GM23248 (cell line): ENCODE results near the gene SIRT1. TPM values are rescaled to one million over a fixed set of nuclear protein-coding genes. Genes with fewer than 3 reads are reported as not detected.
"Not testable (repeated sequence)": the region's sequence is repeated elsewhere in the genome, so short reads cannot be mapped to it uniquely, and the experiment has no call there.

Experiments
- DNase-seq: peaks from one replicate; pipeline ENCODE4 v3.0.0-alpha.2; 2015
- H2AFZ ChIP-seq: fragments of 200-600 bp; sonication (generic); 2 replicates; pipeline ENCODE4 v1.6.1; 2016; ENCODE audit warnings: antibody characterized with exemption
- H3F3A ChIP-seq: fragments of 200-600 bp; sonication (generic); 2 replicates; pipeline ENCODE4 v1.6.1; 2016; ENCODE audit warnings: mild to moderate bottlenecking, antibody characterized with exemption, mixed run types; ENCODE audit not compliant: insufficient read depth
- H3K27ac ChIP-seq: fragments of 200-600 bp; sonication (generic); 2 replicates; pipeline ENCODE4 v1.5.1; 2016; ENCODE audit warnings: mild to moderate bottlenecking
- H3K27me3 ChIP-seq: fragments of 200-600 bp; sonication (generic); replicated peaks from 2 replicates; pipeline ENCODE4 v1.6.1; 2016; ENCODE audit warnings: mild to moderate bottlenecking; ENCODE audit not compliant: insufficient read depth
- H3K36me3 ChIP-seq: fragments of 200-600 bp; sonication (generic); 2 replicates; pipeline ENCODE4 v1.6.1; 2016; ENCODE audit warnings: low read depth, mild to moderate bottlenecking
- H3K4me1 ChIP-seq: fragments of 200-600 bp; sonication (generic); 2 replicates; pipeline ENCODE4 v1.6.1; 2016; ENCODE audit warnings: mild to moderate bottlenecking; ENCODE audit not compliant: insufficient read depth
- H3K4me2 ChIP-seq: fragments of 200-600 bp; sonication (generic); one replicate; pipeline ENCODE4 v1.6.1; 2016; ENCODE audit warnings: mild to moderate bottlenecking; ENCODE audit not compliant: unreplicated experiment
- H3K4me3 ChIP-seq: fragments of 200-600 bp; sonication (generic); 2 replicates; pipeline ENCODE4 v1.5.1; 2016; ENCODE audit warnings: mild to moderate bottlenecking
- H3K79me2 ChIP-seq: fragments of 200-600 bp; sonication (generic); 2 replicates; pipeline ENCODE4 v1.6.1; 2016; ENCODE audit warnings: mild to moderate bottlenecking; ENCODE audit not compliant: insufficient read depth
- H3K9ac ChIP-seq: fragments of 200-600 bp; sonication (generic); 2 replicates; pipeline ENCODE4 v1.6.1; 2016; ENCODE audit warnings: mild to moderate bottlenecking
- H3K9me2 ChIP-seq: fragments of 200-600 bp; sonication (generic); 2 replicates; pipeline ENCODE4 v1.6.1; 2016; ENCODE audit warnings: mixed run types, mild to moderate bottlenecking, moderate library complexity; ENCODE audit not compliant: insufficient read depth
- H3K9me3 ChIP-seq: fragments of 200-600 bp; sonication (generic); one replicate; pipeline ENCODE4 v1.6.1; 2017; ENCODE audit warnings: low read depth
- H4K20me1 ChIP-seq: fragments of 200-600 bp; sonication (generic); 2 replicates; pipeline ENCODE4 v1.6.0; 2016; ENCODE audit not compliant: insufficient read depth
- EZH2 ChIP-seq: fragments of 200-600 bp; sonication (generic); IDR thresholded peaks from 2 replicates; pipeline ENCODE4 v1.6.1; 2018; ENCODE audit warnings: antibody characterized with exemption, mild to moderate bottlenecking; ENCODE audit not compliant: insufficient read depth, poor library complexity, severe bottlenecking
- EZH2phosphoT487 ChIP-seq: fragments of 200-600 bp; sonication (generic); IDR thresholded peaks from 2 replicates; pipeline ENCODE4 v1.6.1; 2018; ENCODE audit warnings: antibody characterized with exemption, moderate library complexity, mild to moderate bottlenecking, low read depth; ENCODE audit not compliant: insufficient read depth
- WGBS, 2 experiments: methylation state at CpG; one replicate each; pipeline ENCODE4 v1.1.6; 2015 to 2017; ENCODE audit warnings: low lambda C conversion rate in 2 of 2, low coverage in 1 of 2; ENCODE audit errors: missing lambda C conversion rate in 2 of 2; 5-methylcytosine and 5-hydroxymethylcytosine counted together
- in situ Hi-C: fragments of 300-500 bp; cut with MboI; formaldehyde crosslinking; loops from 2 replicates; pipeline ENCODE4 v1.15.0; 2020
- polyA plus RNA-seq: library from polyadenylated mRNA; unstranded; fragments of >200 nt; fragmentation: Nextera tagmentation; extraction: Ambion mirVana; gene quantifications from 2 replicates; pipeline ENCODE4 v1.2.1, GENCODE V29; 2016
- total RNA-seq: library from RNA; depleted of rRNA; stranded (reverse); fragments of >200 nt; shearing (Covaris generic); gene quantifications from 2 replicates; pipeline ENCODE4 v1.2.3, GENCODE V29; 2014; rRNA removed

Gene SIRT1
- total RNA-seq (14.6 and 15.7 TPM in 2 replicates), polyA plus RNA-seq (9.4 and 10.1 TPM in 2 replicates)

DNA sequence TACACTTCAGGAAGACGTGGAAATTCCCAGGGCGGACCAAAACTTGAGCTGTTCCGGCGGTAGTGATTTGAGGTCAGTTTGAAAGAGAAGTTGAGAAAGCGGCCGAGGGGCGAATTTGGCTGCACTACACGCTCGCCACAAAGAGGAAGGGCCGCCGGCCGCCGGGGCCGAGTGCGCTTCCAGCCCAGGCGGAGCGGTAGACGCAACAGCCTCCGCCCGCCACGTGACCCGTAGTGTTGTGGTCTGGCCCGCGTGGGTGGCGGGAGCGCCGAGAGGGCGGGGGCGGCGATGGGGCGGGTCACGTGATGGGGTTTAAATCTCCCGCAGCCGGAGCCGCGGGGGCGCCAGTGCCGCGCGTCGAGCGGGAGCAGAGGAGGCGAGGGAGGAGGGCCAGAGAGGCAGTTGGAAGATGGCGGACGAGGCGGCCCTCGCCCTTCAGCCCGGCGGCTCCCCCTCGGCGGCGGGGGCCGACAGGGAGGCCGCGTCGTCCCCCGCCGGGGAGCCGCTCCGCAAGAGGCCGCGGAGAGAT is at the start of gene SIRT1:
Gene SIRT1, plus strand, starts transcription at position 344 of the 529 bp plus-strand sequence. Its CDS starts 66 bp downstream, at position 410.
- in situ Hi-C loops, result no loop called here
- peak within 1 kb of the TSS; percentile 95 for H3K4me2 ChIP-seq
- H3K27ac ChIP-seq, result peak within 1 kb of the TSS; percentile 87
- no peaks in the 10 kb centered on the region for H3K27me3 ChIP-seq
- no peaks in the 10 kb centered on the region for H4K20me1 ChIP-seq
- peaks cover 25% of the 10 kb centered on the region for H3K36me3 ChIP-seq
- peaks cover 43% of the 10 kb centered on the region for H3K79me2 ChIP-seq
- peaks cover 14% of the 10 kb centered on the region for H3K4me1 ChIP-seq
- no peaks in the 10 kb centered on the region for H3K9me3 ChIP-seq
- no peaks in the 10 kb centered on the region for H3K9me2 ChIP-seq
- H3K9ac ChIP-seq, result peak within 1 kb of the TSS; percentile 84
- H2AFZ ChIP-seq, result peak within 1 kb of the TSS; percentile 93
- WGBS, 2 experiments, result 0 to 2% methylated on average over 43 to 51 of the region's 62 CpGs
- H3F3A ChIP-seq, result peaks cover 33% of the 10 kb centered on the region
- TF ChIP-seq EZH2, result no peak
- no peak for TF ChIP-seq EZH2phosphoT487
- H3K4me3 ChIP-seq, result peak within 1 kb of the TSS; percentile 85
- peak; percentile 97 for DNase-seq

DNA sequence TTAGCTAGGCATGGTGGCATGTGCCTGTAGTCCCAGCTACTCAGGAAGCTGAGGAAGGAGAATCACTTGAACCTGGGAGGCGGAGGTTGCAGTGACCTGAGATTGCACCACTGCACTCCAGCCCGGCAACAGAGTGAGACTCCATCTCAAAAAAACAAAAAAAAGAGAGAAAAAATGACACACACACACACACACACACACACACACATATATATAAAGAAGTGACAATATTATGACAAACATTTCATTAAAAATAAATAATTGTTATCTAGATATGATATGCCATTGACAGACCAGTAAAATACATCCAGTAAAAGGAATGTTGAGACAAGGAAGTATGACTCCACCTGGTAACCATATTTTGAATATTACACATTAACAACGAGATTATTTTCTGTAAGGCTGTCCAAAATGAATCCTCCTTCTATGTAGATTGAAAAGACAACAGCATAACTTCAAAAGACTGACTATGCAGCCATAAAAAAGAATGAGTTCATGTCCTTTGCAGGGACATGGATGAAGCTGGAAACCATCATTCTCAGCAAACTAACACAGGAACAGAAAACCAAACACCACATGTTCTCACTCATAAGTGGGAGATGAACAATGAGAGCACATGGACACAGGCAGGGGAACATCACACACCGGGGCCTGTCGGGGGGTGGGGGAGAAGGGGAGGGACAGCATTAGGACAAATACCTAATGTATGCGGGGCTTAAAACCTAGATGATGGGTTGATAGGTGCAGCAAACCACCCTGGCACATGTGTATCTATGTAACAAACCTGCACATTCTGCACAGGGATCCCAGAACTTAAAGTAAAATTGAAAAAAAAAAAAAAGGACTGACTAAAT is 48.7 kb upstream of the SIRT1 start:
- H3K4me2 ChIP-seq, in situ Hi-C loops, H3K79me2 ChIP-seq, H3K27me3 ChIP-seq, H3K4me1 ChIP-seq, H4K20me1 ChIP-seq, H3K36me3 ChIP-seq, H3K4me3 ChIP-seq, H3K9me2 ChIP-seq, H3K9me3 ChIP-seq, H3K9ac ChIP-seq, H3F3A ChIP-seq, DNase-seq, H3K27ac ChIP-seq: not testable (repeated sequence)
- peak overlapping the region; percentile 50; the same call in 1 of the 2 replicates for H2AFZ ChIP-seq
- 41 to 44% methylated on average over 6 of the region's 6 CpGs for WGBS, 2 experiments

DNA sequence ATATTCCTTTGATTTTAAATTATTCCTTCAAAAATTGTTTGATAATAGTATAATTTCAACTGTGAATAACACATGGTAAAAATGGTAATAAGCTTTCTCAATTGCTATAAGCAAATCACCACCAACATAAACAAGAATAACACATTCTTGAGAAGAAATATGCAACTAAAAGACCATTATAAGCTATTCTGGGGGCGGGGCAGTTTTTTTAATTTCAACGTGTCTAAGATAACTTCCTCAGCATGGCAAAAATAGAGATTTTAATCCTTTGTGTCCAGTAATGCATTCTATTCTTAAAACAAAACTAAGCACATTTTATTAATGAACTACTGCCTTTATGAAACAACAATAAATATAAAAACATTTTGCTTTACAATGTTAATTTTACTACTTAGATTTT is 48.0 kb upstream of the SIRT1 start:
- WGBS, 2 experiments, result 43% methylated on average over 2 of the region's 2 CpGs
- no peaks in the 10 kb centered on the region for H3K36me3 ChIP-seq
- H3K9ac ChIP-seq, result no peak overlapping the region
- H3K9me3 ChIP-seq, result no peaks in the 10 kb centered on the region
- DNase-seq, result no peak
- H3K27ac ChIP-seq, result no peak overlapping the region
- H4K20me1 ChIP-seq, result no peaks in the 10 kb centered on the region
- H2AFZ ChIP-seq, result 0 out of 2 replicates have a peak overlapping the region, but pooled peaks have one; percentile 50
- no peak overlapping the region for H3K4me2 ChIP-seq
- H3K79me2 ChIP-seq, result no peaks in the 10 kb centered on the region
- TF ChIP-seq EZH2phosphoT487 (no peak), EZH2 (no peak)
- H3K4me3 ChIP-seq, result no peak overlapping the region
- H3K27me3 ChIP-seq, result no peaks in the 10 kb centered on the region
- H3F3A ChIP-seq, result no peaks in the 10 kb centered on the region
- in situ Hi-C loops, result no loop called here
- no peaks in the 10 kb centered on the region for H3K9me2 ChIP-seq
- no peaks in the 10 kb centered on the region; the same call in 1 of the 2 replicates for H3K4me1 ChIP-seq

DNA sequence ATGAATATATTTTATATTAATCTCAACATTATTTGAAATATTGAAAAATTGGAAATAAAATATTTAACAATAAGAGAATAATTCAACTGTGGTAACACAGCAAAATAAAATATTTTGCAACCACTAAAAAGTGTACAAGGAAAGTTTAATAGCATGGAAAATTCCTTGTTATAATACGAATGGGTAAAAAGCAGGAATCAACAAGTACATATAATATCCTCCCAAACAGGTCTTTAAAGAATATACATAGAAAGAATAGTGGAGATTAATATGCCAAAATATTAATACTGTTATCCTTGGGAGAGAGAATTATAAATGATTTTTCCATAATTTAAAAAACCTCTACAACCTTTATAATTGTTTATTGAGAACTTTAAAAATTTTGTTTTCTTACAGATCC is 47.5 kb upstream of the SIRT1 start:
- H3K4me3 ChIP-seq, result no peak overlapping the region

More for the DNA sequence above, 47.5 kb upstream of the SIRT1 start:
- TF ChIP-seq EZH2phosphoT487, result no peak
- no peak for TF ChIP-seq EZH2
- DNase-seq, result no peak
- Histone ChIP-seq H3K4me2 (no peak overlapping the region), H3K9ac (no peak overlapping the region), H2AFZ (no peak overlapping the region), H3F3A (no peaks in the 10 kb centered on the region), H3K79me2 (no peaks in the 10 kb centered on the region), H4K20me1 (no peaks in the 10 kb centered on the region), H3K36me3 (no peaks in the 10 kb centered on the region), H3K9me3 (no peaks in the 10 kb centered on the region), H3K9me2 (no peaks in the 10 kb centered on the region), H3K27me3 (no peaks in the 10 kb centered on the region), H3K27ac (no peak overlapping the region), H3K4me1 (no peaks in the 10 kb centered on the region; the same call in 1 of the 2 replicates)
- 37 to 45% methylated on average over 1 of the region's 1 CpG for WGBS, 2 experiments
- in situ Hi-C loops, result no loop called here
